Endothelial cell of umbilical vein (primary cell): ENCODE results near the gene TMEM92. TPM values are rescaled to one million over a fixed set of nuclear protein-coding genes. Genes with fewer than 3 reads are reported as not detected.

Experiments
- BruUV-seq: library from RNA; stranded (reverse); fragments of 400-500 nt; replicated peaks from 2 replicates; lab custom pipeline; 2021; lab: Mats Ljungman, UMichigan
- CTCF ChIA-PET: fragments of 300-600, 350-600 bp; sonication (Branson Sonifier 250); formaldehyde crosslinking; loops from one replicate; lab custom pipeline; 2021; ENCODE audit warnings: antibody characterized with exemption, inconsistent platforms; lab: Charles Lee
- POLR2A ChIA-PET: fragments of 300-600, 350-600 bp; sonication (Branson Sonifier 250); formaldehyde crosslinking; loops from one replicate; lab custom pipeline; 2021; ENCODE audit warnings: antibody characterized with exemption, inconsistent platforms; lab: Charles Lee
- DNase-seq: peaks from one replicate; pipeline ENCODE4 v3.0.0-alpha.2; 2011; ENCODE audit warnings: low read depth, low spot score
- FAIRE-seq: peaks from 2 replicates; lab custom pipeline; 2011; peaks lifted over from hg19 to GRCh38; lab: Jason Lieb, UNC
- H2AFZ ChIP-seq: 2 replicates; pipeline ENCODE4 v1.6.0; 2012; ENCODE audit warnings: low read depth, low read length, control low read depth, inconsistent platforms
- H3K27ac ChIP-seq: 2 replicates; pipeline ENCODE4 v1.5.1; 2011; ENCODE audit warnings: low read depth, mild to moderate bottlenecking, control low read depth, low read length, moderate library complexity; ENCODE audit not compliant: insufficient read depth
- H3K27me3 ChIP-seq, 2 experiments: 2 replicates each; pipeline versions ENCODE4 v1.6.0 to v1.6.1; 2011; ENCODE audit warnings: low read length in 2 of 2, mixed read lengths in 1 of 2; ENCODE audit not compliant: control insufficient read depth in 2 of 2, insufficient read depth in 2 of 2
- H3K36me3 ChIP-seq, 2 experiments: 2 replicates in 1 of 2; 3 replicates in 1 of 2; pipeline ENCODE4 v1.5.1; 2011; ENCODE audit warnings: low read length in 2 of 2, mild to moderate bottlenecking in 1 of 2, moderate library complexity in 1 of 2; ENCODE audit not compliant: control insufficient read depth in 2 of 2, insufficient read depth in 2 of 2; ENCODE audit errors: extremely low read depth in 1 of 2
- H3K4me1 ChIP-seq: 3 replicates; pipeline ENCODE4 v1.5.1; 2011; ENCODE audit warnings: mild to moderate bottlenecking, low read length; ENCODE audit not compliant: control insufficient read depth, insufficient read depth; ENCODE audit errors: extremely low read depth
- H3K4me2 ChIP-seq: 2 replicates; pipeline ENCODE4 v1.6.1; 2011; ENCODE audit warnings: low read length, control low read depth, mixed read lengths; ENCODE audit not compliant: insufficient read depth
- H3K4me3 ChIP-seq, 3 experiments: fragments of 200-600 bp in 1 of 3; sonication (generic), shearing (Covaris generic) in 1 of 3; replicated peaks in 1 of 3; 2 replicates each; pipeline ENCODE4 v1.5.1; 2011 to 2016; ENCODE audit warnings: control low read depth in 3 of 3, low read length in 3 of 3, mild to moderate bottlenecking in 2 of 3, inconsistent platforms in 1 of 3, low read depth in 1 of 3, moderate library complexity in 1 of 3; ENCODE audit not compliant: insufficient read depth in 1 of 3
- H3K79me2 ChIP-seq: 2 replicates; pipeline ENCODE4 v1.6.0; 2012; ENCODE audit warnings: low read length, inconsistent platforms; ENCODE audit not compliant: control insufficient read depth, insufficient read depth
- H3K9ac ChIP-seq: replicated peaks from 2 replicates; pipeline ENCODE3; 2011; ENCODE audit warnings: low read length, control low read depth; ENCODE audit not compliant: insufficient read depth; ENCODE audit errors: extremely low read depth
- H3K9me1 ChIP-seq: replicated peaks from 3 replicates; pipeline ENCODE4 v1.6.0; 2011; ENCODE audit warnings: mild to moderate bottlenecking, low read length; ENCODE audit not compliant: control insufficient read depth, insufficient read depth; ENCODE audit errors: extremely low read depth
- H3K9me3 ChIP-seq: replicated peaks from 2 replicates; pipeline ENCODE4 v1.5.1; 2012; ENCODE audit warnings: low read length, inconsistent platforms; ENCODE audit not compliant: control insufficient read depth, insufficient read depth
- H4K20me1 ChIP-seq: replicated peaks from 2 replicates; pipeline ENCODE3; 2011; ENCODE audit warnings: mild to moderate bottlenecking, low read length; ENCODE audit not compliant: control insufficient read depth, insufficient read depth; ENCODE audit errors: extremely low read depth
- EZH2 ChIP-seq: IDR thresholded peaks from 2 replicates; pipeline ENCODE4 v1.6.1; 2012; ENCODE audit warnings: borderline replicate concordance, low read depth, mild to moderate bottlenecking, moderate library complexity, low read length, inconsistent platforms; ENCODE audit not compliant: severe bottlenecking
- FOS ChIP-seq: IDR thresholded peaks from 2 replicates; pipeline ENCODE4 v1.6.1; 2011; ENCODE audit warnings: mild to moderate bottlenecking, low read length, moderate library complexity, borderline replicate concordance; ENCODE audit not compliant: insufficient read depth
- GATA2 ChIP-seq: IDR thresholded peaks from 2 replicates; pipeline ENCODE4 v1.7.0; 2011; ENCODE audit warnings: low read depth, mild to moderate bottlenecking, moderate library complexity, mixed read lengths, low read length; ENCODE audit not compliant: insufficient read length, insufficient read depth
- JUN ChIP-seq: IDR thresholded peaks from 2 replicates; pipeline ENCODE4 v1.6.1; 2011; ENCODE audit warnings: borderline replicate concordance, low read depth; ENCODE audit not compliant: insufficient read length, insufficient read depth
- MAX ChIP-seq: IDR thresholded peaks from 2 replicates; pipeline ENCODE4 v1.6.1; 2011; ENCODE audit not compliant: insufficient read depth, insufficient read length
- MYC ChIP-seq: IDR thresholded peaks from one replicate; pipeline ENCODE4 v1.6.1; 2011; ENCODE audit warnings: mild to moderate bottlenecking, low read depth, low read length
- POLR2A ChIP-seq: IDR thresholded peaks from 2 replicates; pipeline ENCODE4 v1.6.1; 2012; ENCODE audit warnings: low read depth, mild to moderate bottlenecking, control low read depth, low read length
- POLR2AphosphoS5 ChIP-seq: IDR thresholded peaks from 2 replicates; pipeline ENCODE4 v1.6.1; 2012; ENCODE audit warnings: low read depth, mild to moderate bottlenecking, control low read depth, low read length, moderate library complexity; ENCODE audit not compliant: insufficient read depth
- dilution Hi-C: fragments of 300-500 bp; cut with MboI; formaldehyde crosslinking; loops from one replicate; pipeline ENCODE4 v1.15.0; 2019; ENCODE audit warnings: low sequenced_read_pairs; ENCODE audit not compliant: extremely low pct_ligation_motif_present
- intact Hi-C: fragments of 100-400 bp; cut with micrococcal nuclease; formaldehyde crosslinking; loops from one replicate; pipeline ENCODE4 v1.10.0; 2022
- polyA plus RNA-seq, 4 experiments: library from polyadenylated mRNA; depleted of rRNA in 3 of 4; stranded (reverse) in 3 of 4; unstranded in 1 of 4; fragments of >200 nt; gene quantifications; 2 replicates each; pipeline versions ENCODE4 v1.2.1 to v1.2.3, GENCODE V29; 2011 to 2012; ENCODE audit warnings: missing spikeins in 1 of 4
- total RNA-seq: library from RNA; stranded (reverse); gene quantifications from 2 replicates; pipeline ENCODE4 v1.2.3, GENCODE V29; 2021
- TF ChIP-seq, protein P1 (sequence below), 2 donors: IDR thresholded peaks; 1 replicate in 1 of 2; 2 replicates in 1 of 2; pipeline ENCODE4 v1.5.1; 2011; ENCODE audit warnings: low read length in 2 of 2, mild to moderate bottlenecking in 2 of 2, moderate library complexity in 2 of 2, control low read depth in 1 of 2, inconsistent platforms in 1 of 2, low read depth in 1 of 2; ENCODE audit not compliant: insufficient read depth in 1 of 2; ENCODE audit errors: extremely low read depth in 1 of 2

Gene TMEM92
- total and polyA plus RNA-seq, 2 donors (not counting 3 experiments of a cell fraction or from before 2014, with no cell fraction given), result 0.03 TPM; not detected in 1

- TF ChIP-seq GATA2 (no peak), MYC (no peak), EZH2 (no peak), JUN (no peak), POLR2A (no peak), POLR2AphosphoS5 (no peak), FOS (no peak), MAX (no peak)
- TF ChIP-seq, protein P1, sequence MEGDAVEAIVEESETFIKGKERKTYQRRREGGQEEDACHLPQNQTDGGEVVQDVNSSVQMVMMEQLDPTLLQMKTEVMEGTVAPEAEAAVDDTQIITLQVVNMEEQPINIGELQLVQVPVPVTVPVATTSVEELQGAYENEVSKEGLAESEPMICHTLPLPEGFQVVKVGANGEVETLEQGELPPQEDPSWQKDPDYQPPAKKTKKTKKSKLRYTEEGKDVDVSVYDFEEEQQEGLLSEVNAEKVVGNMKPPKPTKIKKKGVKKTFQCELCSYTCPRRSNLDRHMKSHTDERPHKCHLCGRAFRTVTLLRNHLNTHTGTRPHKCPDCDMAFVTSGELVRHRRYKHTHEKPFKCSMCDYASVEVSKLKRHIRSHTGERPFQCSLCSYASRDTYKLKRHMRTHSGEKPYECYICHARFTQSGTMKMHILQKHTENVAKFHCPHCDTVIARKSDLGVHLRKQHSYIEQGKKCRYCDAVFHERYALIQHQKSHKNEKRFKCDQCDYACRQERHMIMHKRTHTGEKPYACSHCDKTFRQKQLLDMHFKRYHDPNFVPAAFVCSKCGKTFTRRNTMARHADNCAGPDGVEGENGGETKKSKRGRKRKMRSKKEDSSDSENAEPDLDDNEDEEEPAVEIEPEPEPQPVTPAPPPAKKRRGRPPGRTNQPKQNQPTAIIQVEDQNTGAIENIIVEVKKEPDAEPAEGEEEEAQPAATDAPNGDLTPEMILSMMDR (IDR thresholded peaks at IDR 0.05; ENCODE audit: extremely low read depth in 1 of 2, insufficient read depth in 1 of 2, low read depth in 1 of 2, low read length in 2 of 2), result no peak
- Histone ChIP-seq H3K4me1 (peaks cover 6% of the 10 kb centered on the region), H3K4me3 (no peak overlapping the region), H3K4me2 (no peak overlapping the region), H3K9me3 (no peaks in the 10 kb centered on the region), H3K9ac (no peak overlapping the region), H3K79me2 (no peaks in the 10 kb centered on the region), H3K27ac (no peak overlapping the region), H2AFZ (no peak overlapping the region), H3K27me3 (peaks cover 4 to 9% of the 10 kb centered on the region in 2 experiments), H3K36me3 (no peaks in the 10 kb centered on the region), H3K9me1 (no peaks in the 10 kb centered on the region), H4K20me1 (no peaks in the 10 kb centered on the region)
- CTCF ChIA-PET, result interaction anchor here (0.6 to 1.7 kb wide), 2 partner anchors 10 to 99 kb away, joined by 3 to 4 read pairs; no protein-coding TSS in a partner anchor
- no peak for FAIRE-seq
- BruUV-seq, result no TSS peak
- dilution Hi-C loops, result no loop called here
- POLR2A ChIA-PET, result no interaction called here
- intact Hi-C loops, result loop anchor here (10.0 kb wide), 1 partner anchor 149 kb away; no protein-coding TSS in a partner anchor
- no peak for DNase-seq
Measured at GRCh38 chr17:50263331-50264262, 10.7 kb upstream of the TMEM92 start.
